CD1c-positive myeloid dendritic cell (primary cell): ENCODE data around the gene STRADB.
"Not testable (repeated sequence)": the region's sequence is repeated elsewhere in the genome, so short reads cannot be mapped to it uniquely, and the experiment has no call there.

Source experiments
- DNase-seq: peaks from one replicate; pipeline ENCODE4 v3.0.0-alpha.2; 2016; ENCODE audit errors: extremely low spot score

STRADB gene

GRCh38 chr2:201430322-201430721, 21.2 kb upstream of the STRADB start:
- not testable (repeated sequence) for DNase-seq

GRCh38 chr2:201430839-201431238, 20.7 kb upstream of the STRADB start:
- no peak for DNase-seq

- DNase-seq, result no peak
Observed at GRCh38 chr2:201432038-201432620, 19.4 kb upstream of the STRADB start.

GRCh38 chr2:201432621-201433393, 18.7 kb upstream of the STRADB start:
- DNase-seq, result no peak

GRCh38 chr2:201433394-201433995, 18.0 kb upstream of the STRADB start:
- no peak for DNase-seq

- no peak for DNase-seq
Observed at GRCh38 chr2:201436141-201436540, 15.4 kb upstream of the STRADB start.

- DNase-seq, result not testable (repeated sequence)
Observed at GRCh38 chr2:201439336-201439922, 12.1 kb upstream of the STRADB start.

GRCh38 chr2:201440182-201440581, 11.4 kb upstream of the STRADB start:
- DNase-seq, result no peak

- no peak for DNase-seq
Observed at GRCh38 chr2:201441409-201441808, 10.1 kb upstream of the STRADB start.

- no peak for DNase-seq
Observed at GRCh38 chr2:201444746-201445465, 6.6 kb upstream of the STRADB start.

- DNase-seq, result no peak
Observed at GRCh38 chr2:201447086-201447485, 4.5 kb upstream of the STRADB start.

GRCh38 chr2:201448061-201448460, 3.5 kb upstream of the STRADB start:
- DNase-seq, result no peak

- no peak for DNase-seq
Observed at GRCh38 chr2:201448701-201449100, 2.8 kb upstream of the STRADB start.

- no peak for DNase-seq
Observed at GRCh38 chr2:201450954-201451291, 617 bp upstream of the STRADB start.

GRCh38 chr2:201452058-201452921, 750 bp downstream of the STRADB start:
- peak; percentile 11 for DNase-seq

- no peak for DNase-seq
Observed at GRCh38 chr2:201452922-201453643, 1.5 kb downstream of the STRADB start.

GRCh38 chr2:201458381-201458780, 6.8 kb downstream of the STRADB start:
- no peak for DNase-seq

- DNase-seq, result no peak
Observed at GRCh38 chr2:201460532-201460931, 9.0 kb downstream of the STRADB start.

GRCh38 chr2:201464547-201464946, 13.0 kb downstream of the STRADB start:
- DNase-seq, result no peak

- no peak for DNase-seq
Observed at GRCh38 chr2:201465524-201465971, 14.0 kb downstream of the STRADB start.
